Measurements from ENCODE around the gene FBXW7. TPM values are rescaled to one million over a fixed set of nuclear protein-coding genes. Genes with fewer than 3 reads are reported as not detected.

Gene FBXW7
- total RNA-seq, 1 experiment from 2014 or later: 27.1 TPM

DNA sequence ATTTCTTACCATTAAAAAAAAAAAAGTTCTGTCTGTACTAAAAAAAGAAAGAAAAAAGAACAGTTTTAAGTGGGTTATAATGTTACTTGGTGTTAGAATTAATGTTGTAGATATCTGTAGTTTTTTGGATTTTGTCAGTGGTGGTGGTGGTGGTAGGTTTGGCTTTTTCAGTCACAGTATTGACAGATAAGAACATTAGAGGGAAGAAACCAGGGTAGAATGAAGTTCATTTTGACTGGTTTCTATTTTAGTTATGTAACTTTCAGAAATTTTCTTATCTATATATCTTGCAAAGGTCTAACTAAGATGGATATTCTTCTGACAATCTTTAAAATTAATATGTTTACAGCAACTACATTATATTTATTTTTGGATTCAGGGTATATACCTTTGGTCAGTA is 105.4 kb downstream of the FBXW7 start:
- Histone ChIP-seq H3K4ac (ENCODE audit: low read depth, low read length) (no peak overlapping the region), H2BK15ac (ENCODE audit: low read depth, low read length) (no peak overlapping the region), H3K18ac (ENCODE audit: insufficient read length, low read depth, low read length) (no peak overlapping the region), H3K27ac (ENCODE audit: insufficient read length, low read depth, low read length) (no peak overlapping the region), H3K79me1 (ENCODE audit: insufficient read depth, low read depth, low read length, poor library complexity, severe bottlenecking) (no peaks in the 10 kb centered on the region), H2BK5ac (ENCODE audit: insufficient read length, low read length) (no peak overlapping the region), H2BK12ac (ENCODE audit: insufficient read length, low read depth, low read length) (no peak overlapping the region), H3T11ph (ENCODE audit: low read length) (no peak overlapping the region), H4K20me1 (ENCODE audit: control insufficient read depth, insufficient read depth, insufficient read length) (no peaks in the 10 kb centered on the region), H3K23ac (ENCODE audit: insufficient read length, low read depth, low read length) (no peak overlapping the region), H3K9ac (ENCODE audit: extremely low read depth, insufficient read length, low read length) (no peak overlapping the region), H3K4me1 (ENCODE audit: insufficient read depth, low read length) (peaks cover 2% of the 10 kb centered on the region; the same call in 1 of the 2 replicates), H3K23me2 (ENCODE audit: insufficient read length, low read depth, low read length, poor library complexity, severe bottlenecking) (no peaks in the 10 kb centered on the region), H4K5ac (ENCODE audit: insufficient read length, low read depth, low read length) (no peak overlapping the region), H3K79me2 (ENCODE audit: insufficient read depth, low read length) (no peaks in the 10 kb centered on the region), H2BK20ac (ENCODE audit: low read depth, low read length, poor library complexity, severe bottlenecking) (no peak overlapping the region), H3K4me2 (ENCODE audit: insufficient read depth, insufficient read length, low read length) (no peak overlapping the region), H3K56ac (ENCODE audit: insufficient read length, low read depth, low read length) (no peak overlapping the region), H3K9me3 (ENCODE audit: control insufficient read depth, low read depth, low read length) (no peaks in the 10 kb centered on the region), H4K91ac (ENCODE audit: insufficient read length, low read depth, low read length) (no peak overlapping the region), H2BK120ac (ENCODE audit: low read depth, low read length, poor library complexity, severe bottlenecking) (no peak overlapping the region), H2AFZ (ENCODE audit: low read length) (no peak overlapping the region), H4K8ac (replicated peaks; ENCODE audit: insufficient read length, low read depth, low read length) (no peak overlapping the region), H3K27me3 (ENCODE audit: insufficient read depth, low read length) (no peaks in the 10 kb centered on the region), H3K14ac (ENCODE audit: insufficient read depth, low read length) (no peak overlapping the region), H2AK5ac (ENCODE audit: insufficient read length, low read length) (no peak overlapping the region)
- H3K4me1 Mint-ChIP-seq: peaks cover 18 to 29% of the 10 kb centered on the region in 2 experiments
- DNase-seq: no peak
- TF ChIP-seq, protein P1, sequence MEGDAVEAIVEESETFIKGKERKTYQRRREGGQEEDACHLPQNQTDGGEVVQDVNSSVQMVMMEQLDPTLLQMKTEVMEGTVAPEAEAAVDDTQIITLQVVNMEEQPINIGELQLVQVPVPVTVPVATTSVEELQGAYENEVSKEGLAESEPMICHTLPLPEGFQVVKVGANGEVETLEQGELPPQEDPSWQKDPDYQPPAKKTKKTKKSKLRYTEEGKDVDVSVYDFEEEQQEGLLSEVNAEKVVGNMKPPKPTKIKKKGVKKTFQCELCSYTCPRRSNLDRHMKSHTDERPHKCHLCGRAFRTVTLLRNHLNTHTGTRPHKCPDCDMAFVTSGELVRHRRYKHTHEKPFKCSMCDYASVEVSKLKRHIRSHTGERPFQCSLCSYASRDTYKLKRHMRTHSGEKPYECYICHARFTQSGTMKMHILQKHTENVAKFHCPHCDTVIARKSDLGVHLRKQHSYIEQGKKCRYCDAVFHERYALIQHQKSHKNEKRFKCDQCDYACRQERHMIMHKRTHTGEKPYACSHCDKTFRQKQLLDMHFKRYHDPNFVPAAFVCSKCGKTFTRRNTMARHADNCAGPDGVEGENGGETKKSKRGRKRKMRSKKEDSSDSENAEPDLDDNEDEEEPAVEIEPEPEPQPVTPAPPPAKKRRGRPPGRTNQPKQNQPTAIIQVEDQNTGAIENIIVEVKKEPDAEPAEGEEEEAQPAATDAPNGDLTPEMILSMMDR (conservative IDR thresholded peaks at IDR 0.05): no peak
- no peaks in the 10 kb centered on the region for H3K36me3 Mint-ChIP-seq (ENCODE audit: insufficient read depth in 1 of 3, low read depth in 3 of 3)
- no peaks in the 10 kb centered on the region for H3K27me3 Mint-ChIP-seq (ENCODE audit: low read depth)
- no peaks in the 10 kb centered on the region for H3K9me3 Mint-ChIP-seq
- no peak overlapping the region for H3K27ac Mint-ChIP-seq
- H3K4me3 Mint-ChIP-seq: no peak overlapping the region
